ENCODE results near the gene COL7A1. TPM values are rescaled to one million over a fixed set of nuclear protein-coding genes. Genes with fewer than 3 reads are reported as not detected.

Gene COL7A1
- total RNA-seq (under 1 TPM; 0.59 to 0.93 TPM), polyA plus RNA-seq (not detected)

DNA sequence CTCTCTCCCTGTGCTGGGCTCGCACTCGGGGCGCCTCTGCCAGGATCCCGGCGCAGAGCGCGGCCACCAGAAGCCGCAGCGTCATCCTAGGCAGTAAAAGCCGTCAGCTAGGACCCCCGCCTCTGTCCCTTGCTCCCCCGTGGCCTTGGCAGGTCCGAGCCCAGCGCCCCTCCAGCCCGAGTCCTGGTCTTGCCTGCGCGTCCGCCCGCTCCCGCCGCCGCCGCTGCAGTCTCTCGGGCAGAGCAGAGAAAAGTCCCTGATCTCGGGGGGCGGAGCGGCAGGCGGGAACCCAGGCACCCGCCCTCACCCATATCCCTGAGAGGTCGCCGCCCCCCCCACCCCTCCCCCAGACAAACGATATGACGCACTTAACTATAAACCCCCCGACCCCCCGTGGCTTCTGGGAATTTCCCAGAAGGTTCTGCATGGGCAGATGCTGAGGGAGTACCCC, at the start of gene COL7A1:
Gene COL7A1, minus strand, starts transcription at position 255 of the 451 bp plus-strand sequence. Its CDS starts 170 bp downstream, at position 85.
- Mint-ChIP-seq H3K27ac (peak within 1 kb of the TSS in 1 of 8 donors; percentile 94), H3K4me1 (peaks cover 0 to 11% (median 2%) of the 10 kb centered on the region in 3 donors), H3K27me3 (peaks cover 15 to 38% of the 10 kb centered on the region in 2 donors), H3K9me3 (no peaks in the 10 kb centered on the region), H3K36me3 (peaks cover 0 to 33% (median 5%) of the 10 kb centered on the region in 3 donors), H3K4me3 (peak within 1 kb of the TSS in 1 of 7 donors; percentile 23)
- no peak for DNase-seq
- ChIA-PET POLR2A (no interaction called here), CTCF (no interaction called here)
- Histone ChIP-seq H3K27me3 (ENCODE audit: insufficient read depth, low read length, poor library complexity, severe bottlenecking) (no peaks in the 10 kb centered on the region), H3K36me3 (ENCODE audit: insufficient read depth, low read length) (peaks cover 11% of the 10 kb centered on the region), H3K4me3 (ENCODE audit: low read length) (no peak within 1 kb of the TSS), H3K27ac (ENCODE audit: low read depth, low read length) (no peak within 1 kb of the TSS), H3K4me1 (ENCODE audit: insufficient read depth, low read length) (no peaks in the 10 kb centered on the region), H3K9me3 (ENCODE audit: low read length) (no peaks in the 10 kb centered on the region)

DNA sequence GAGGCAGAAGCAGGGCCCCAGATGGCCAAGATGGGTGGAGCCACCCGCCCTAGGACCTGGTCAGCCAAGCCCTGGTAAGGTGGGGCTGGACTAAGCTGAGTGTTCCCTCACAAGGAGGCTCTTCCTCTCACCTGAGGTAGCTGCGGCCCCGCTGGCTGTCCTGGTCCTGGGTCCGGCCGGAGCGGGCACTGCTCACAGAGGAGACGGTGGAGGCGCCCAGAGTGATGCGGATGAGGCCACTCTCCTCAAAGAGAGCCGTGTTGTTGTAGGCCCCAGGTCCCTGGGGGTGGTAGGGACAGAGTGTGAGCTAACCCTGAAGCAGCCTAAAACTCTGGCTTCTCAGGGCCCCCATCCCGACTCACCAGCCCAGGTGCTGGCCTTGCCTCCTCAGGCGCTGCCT, 47.5 kb upstream of the COL7A1 start:
- no peak for DNase-seq
- Mint-ChIP-seq H3K9me3 (no peaks in the 10 kb centered on the region), H3K36me3 (peaks cover 0 to 25% (median 0%) of the 10 kb centered on the region in 3 donors), H3K4me1 (no peaks in the 10 kb centered on the region), H3K4me3 (no peak overlapping the region), H3K27ac (no peak overlapping the region), H3K27me3 (peaks cover 0 to 1% of the 10 kb centered on the region in 2 donors)
- CTCF ChIA-PET = no interaction called here
- Histone ChIP-seq H3K27me3 (ENCODE audit: insufficient read depth, low read length, poor library complexity, severe bottlenecking) (no peaks in the 10 kb centered on the region), H3K4me1 (ENCODE audit: insufficient read depth, low read length) (no peaks in the 10 kb centered on the region), H3K9me3 (ENCODE audit: low read length) (no peaks in the 10 kb centered on the region), H3K27ac (ENCODE audit: low read depth, low read length) (no peak overlapping the region), H3K36me3 (ENCODE audit: insufficient read depth, low read length) (no peaks in the 10 kb centered on the region), H3K4me3 (ENCODE audit: low read length) (no peak overlapping the region)
- POLR2A ChIA-PET = no interaction called here

DNA sequence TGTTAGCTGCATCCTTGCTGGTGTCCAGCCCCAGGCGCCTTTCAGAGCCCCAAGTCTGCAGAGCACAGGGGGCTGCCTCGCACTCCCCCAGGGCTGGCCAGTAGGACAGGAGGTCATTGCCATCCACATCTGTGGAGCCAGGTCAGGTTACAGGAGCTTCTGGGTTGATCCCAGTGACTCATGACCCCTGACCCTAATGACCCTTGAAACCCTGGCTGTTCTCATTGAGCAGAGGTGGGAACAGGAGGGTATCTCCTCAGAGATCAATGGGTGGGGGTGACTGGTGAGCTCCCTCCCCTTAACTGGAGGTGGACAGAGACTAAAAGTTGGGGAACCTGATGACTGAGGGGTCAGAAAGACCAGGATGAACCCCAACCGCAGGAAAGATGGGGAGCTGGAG, 46.3 kb upstream of the COL7A1 start:
- H3K9me3 ChIP-seq (ENCODE audit: low read length) = no peaks in the 10 kb centered on the region
- no peaks in the 10 kb centered on the region for H3K9me3 Mint-ChIP-seq
- H3K27ac ChIP-seq (ENCODE audit: low read depth, low read length) = no peak overlapping the region
- H3K4me1 Mint-ChIP-seq = peaks cover 0 to 7% (median 4%) of the 10 kb centered on the region in 3 donors
- H3K4me3 ChIP-seq (ENCODE audit: low read length) = no peak overlapping the region
- POLR2A ChIA-PET = no interaction called here
- CTCF ChIA-PET = interaction anchor here (1.1 kb wide), 1 partner anchor 32 kb away, joined by 3 read pairs; the partner anchor contains the start of gene UQCRC1
- no peaks in the 10 kb centered on the region for H3K36me3 ChIP-seq (ENCODE audit: insufficient read depth, low read length)
- no peak for DNase-seq
- no peaks in the 10 kb centered on the region for H3K27me3 ChIP-seq (ENCODE audit: insufficient read depth, low read length, poor library complexity, severe bottlenecking)
- peaks cover 0 to 20% (median 0%) of the 10 kb centered on the region in 3 donors for H3K36me3 Mint-ChIP-seq
- H3K27me3 Mint-ChIP-seq = peaks cover 0 to 1% of the 10 kb centered on the region in 2 donors
- peaks cover 1% of the 10 kb centered on the region for H3K4me1 ChIP-seq (ENCODE audit: insufficient read depth, low read length)
- no peak overlapping the region for H3K4me3 Mint-ChIP-seq
- no peak overlapping the region for H3K27ac Mint-ChIP-seq

DNA sequence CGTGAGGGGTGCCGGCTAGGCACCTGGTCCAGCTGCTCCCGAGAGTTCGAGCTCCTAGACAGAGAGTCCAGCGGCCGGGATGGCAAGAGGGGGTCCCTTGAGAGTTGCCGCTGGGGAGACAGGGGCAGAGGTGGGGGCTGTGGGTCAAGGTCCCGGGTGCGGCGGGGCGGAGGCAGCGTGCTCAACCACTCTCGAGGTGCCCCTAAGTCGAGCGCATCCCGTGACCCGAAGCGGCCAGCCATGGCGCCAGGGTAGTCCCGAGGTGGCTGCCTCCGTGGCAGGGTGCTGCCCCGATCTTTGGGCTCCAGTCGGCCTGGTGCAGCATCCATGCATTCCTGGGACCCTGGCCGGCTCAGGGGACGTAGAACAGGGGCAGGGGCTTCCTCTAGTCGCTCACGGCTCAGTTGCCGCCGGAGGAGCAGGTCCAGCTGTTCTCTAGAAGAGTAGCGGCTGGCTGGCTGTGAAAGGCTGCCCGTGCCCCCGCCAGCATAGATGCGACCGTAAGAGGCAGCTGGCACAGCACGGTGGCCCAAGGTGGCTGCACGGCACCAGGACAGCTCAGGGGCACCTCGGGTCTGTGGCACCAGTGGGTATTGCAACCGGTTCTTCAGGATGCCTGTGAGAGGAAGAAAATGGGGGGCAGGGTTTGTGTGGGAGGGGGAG, 44.9 kb upstream of the COL7A1 start:
- H3K27me3 ChIP-seq (ENCODE audit: insufficient read depth, low read length, poor library complexity, severe bottlenecking) = no peaks in the 10 kb centered on the region
- Mint-ChIP-seq H3K9me3 (no peaks in the 10 kb centered on the region), H3K27ac (no peak overlapping the region), H3K4me1 (peaks cover 2 to 13% (median 10%) of the 10 kb centered on the region in 3 donors), H3K27me3 (peaks cover 0 to 1% of the 10 kb centered on the region in 2 donors), H3K4me3 (no peak overlapping the region), H3K36me3 (peaks cover 0 to 23% (median 0%) of the 10 kb centered on the region in 3 donors)
- no peak for DNase-seq
- H3K4me3 ChIP-seq (ENCODE audit: low read length) = no peak overlapping the region
- CTCF ChIA-PET = interaction anchor here (0.6 kb wide), 1 partner anchor 38 kb away, joined by 3 read pairs; no protein-coding TSS in a partner anchor
- H3K9me3 ChIP-seq (ENCODE audit: low read length) = no peaks in the 10 kb centered on the region
- POLR2A ChIA-PET = no interaction called here
- no peak overlapping the region for H3K27ac ChIP-seq (ENCODE audit: low read depth, low read length)
- H3K4me1 ChIP-seq (ENCODE audit: insufficient read depth, low read length) = peaks cover 9% of the 10 kb centered on the region
- H3K36me3 ChIP-seq (ENCODE audit: insufficient read depth, low read length) = no peaks in the 10 kb centered on the region

DNA sequence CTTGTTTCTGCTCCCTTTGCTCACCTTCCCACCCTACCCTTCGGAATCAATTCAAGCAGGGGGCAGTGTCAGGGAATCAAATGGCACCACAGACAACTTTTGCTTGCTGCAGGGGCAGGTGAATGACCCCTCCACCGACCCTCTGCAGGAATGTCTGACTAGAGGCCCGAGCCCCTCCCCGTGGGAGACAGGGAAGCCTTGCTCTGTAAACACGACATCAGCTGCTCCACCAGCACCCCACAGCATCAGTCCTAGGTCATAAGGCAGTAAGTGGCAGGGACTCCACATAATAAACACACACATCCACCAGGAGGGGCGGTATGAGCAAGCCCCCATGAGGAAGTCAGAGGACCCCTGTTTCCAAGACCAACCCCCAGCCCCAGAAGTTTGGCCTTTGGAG, 42.2 kb upstream of the COL7A1 start:
- Mint-ChIP-seq H3K27me3 (peaks cover 0 to 1% of the 10 kb centered on the region in 2 donors), H3K27ac (peak overlapping the region in 1 of 8 donors; percentile 21), H3K9me3 (no peaks in the 10 kb centered on the region), H3K4me1 (peaks cover 11 to 31% (median 18%) of the 10 kb centered on the region in 3 donors), H3K36me3 (peaks cover 0 to 19% (median 1%) of the 10 kb centered on the region in 3 donors), H3K4me3 (peak overlapping the region in 6 of 7 donors; percentile 43 to 89 (median 63))
- no peaks in the 10 kb centered on the region for H3K36me3 ChIP-seq (ENCODE audit: insufficient read depth, low read length)
- no peak overlapping the region for H3K4me3 ChIP-seq (ENCODE audit: low read length)
- no peaks in the 10 kb centered on the region for H3K27me3 ChIP-seq (ENCODE audit: insufficient read depth, low read length, poor library complexity, severe bottlenecking)
- peaks cover 18% of the 10 kb centered on the region for H3K4me1 ChIP-seq (ENCODE audit: insufficient read depth, low read length)
- no peaks in the 10 kb centered on the region for H3K9me3 ChIP-seq (ENCODE audit: low read length)
- no peak for DNase-seq
- ChIA-PET CTCF (no interaction called here), POLR2A (interaction anchor here (0.6 kb wide), 1 partner anchor 458 kb away, joined by 3 read pairs; no protein-coding TSS in a partner anchor)
- no peak overlapping the region for H3K27ac ChIP-seq (ENCODE audit: low read depth, low read length)

DNA sequence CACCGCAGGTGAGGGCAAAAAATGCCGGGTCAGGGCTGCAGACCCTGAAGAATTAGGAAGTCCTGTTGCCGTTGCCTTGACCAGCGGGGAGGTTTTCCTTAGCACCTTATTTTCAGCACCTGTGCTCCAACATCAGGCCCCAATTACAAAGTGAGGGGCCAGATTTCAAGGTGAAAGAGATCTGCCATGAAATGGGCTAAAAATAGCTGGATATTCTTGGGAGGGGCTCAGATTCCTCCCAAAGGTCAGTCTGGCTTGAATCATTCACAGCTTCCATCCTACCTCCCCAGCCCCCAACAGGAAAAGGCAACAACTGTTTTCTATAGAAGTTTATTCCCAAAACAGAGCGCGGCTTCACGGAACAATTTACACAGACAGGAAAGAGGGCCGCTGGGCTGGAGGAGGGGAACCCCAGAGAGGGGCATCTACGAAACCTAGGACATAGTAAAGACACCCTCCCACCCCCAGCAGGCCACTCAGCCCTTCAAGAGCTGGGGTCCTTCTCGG, 41.1 kb upstream of the COL7A1 start:
- H3K9me3 ChIP-seq (ENCODE audit: low read length) = no peaks in the 10 kb centered on the region
- H3K4me3 ChIP-seq (ENCODE audit: low read length) = peak overlapping the region; percentile 71
- peak overlapping the region; percentile 65 for H3K27ac ChIP-seq (ENCODE audit: low read depth, low read length)
- DNase-seq = no peak
- peaks cover 18% of the 10 kb centered on the region for H3K4me1 ChIP-seq (ENCODE audit: insufficient read depth, low read length)
- H3K4me1 Mint-ChIP-seq = peaks cover 11 to 31% (median 18%) of the 10 kb centered on the region in 3 donors
- H3K27ac Mint-ChIP-seq = peak overlapping the region in 4 of 8 donors; percentile 40 to 88 (median 74)
- H3K9me3 Mint-ChIP-seq = no peaks in the 10 kb centered on the region
- no peaks in the 10 kb centered on the region for H3K36me3 ChIP-seq (ENCODE audit: insufficient read depth, low read length)
- ChIA-PET CTCF (interaction anchor here (0.8 to 3.8 kb wide), 6 partner anchors 8 to 104 kb away, joined by 3 to 15 read pairs (median 4); partner anchors contain the start of genes NCKIPSD and TMEM89), POLR2A (interaction anchor here (1.0 to 1.1 kb wide), 3 partner anchors 11 to 50 kb away, joined by 3 to 4 read pairs (median 4); partner anchors contain the start of gene NCKIPSD)
- H3K27me3 Mint-ChIP-seq = peaks cover 0 to 1% of the 10 kb centered on the region in 2 donors
- H3K27me3 ChIP-seq (ENCODE audit: insufficient read depth, low read length, poor library complexity, severe bottlenecking) = no peaks in the 10 kb centered on the region
- H3K4me3 Mint-ChIP-seq = peak overlapping the region; percentile 85 to 97 (median 89)
- peaks cover 0 to 21% (median 1%) of the 10 kb centered on the region in 3 donors for H3K36me3 Mint-ChIP-seq

DNA sequence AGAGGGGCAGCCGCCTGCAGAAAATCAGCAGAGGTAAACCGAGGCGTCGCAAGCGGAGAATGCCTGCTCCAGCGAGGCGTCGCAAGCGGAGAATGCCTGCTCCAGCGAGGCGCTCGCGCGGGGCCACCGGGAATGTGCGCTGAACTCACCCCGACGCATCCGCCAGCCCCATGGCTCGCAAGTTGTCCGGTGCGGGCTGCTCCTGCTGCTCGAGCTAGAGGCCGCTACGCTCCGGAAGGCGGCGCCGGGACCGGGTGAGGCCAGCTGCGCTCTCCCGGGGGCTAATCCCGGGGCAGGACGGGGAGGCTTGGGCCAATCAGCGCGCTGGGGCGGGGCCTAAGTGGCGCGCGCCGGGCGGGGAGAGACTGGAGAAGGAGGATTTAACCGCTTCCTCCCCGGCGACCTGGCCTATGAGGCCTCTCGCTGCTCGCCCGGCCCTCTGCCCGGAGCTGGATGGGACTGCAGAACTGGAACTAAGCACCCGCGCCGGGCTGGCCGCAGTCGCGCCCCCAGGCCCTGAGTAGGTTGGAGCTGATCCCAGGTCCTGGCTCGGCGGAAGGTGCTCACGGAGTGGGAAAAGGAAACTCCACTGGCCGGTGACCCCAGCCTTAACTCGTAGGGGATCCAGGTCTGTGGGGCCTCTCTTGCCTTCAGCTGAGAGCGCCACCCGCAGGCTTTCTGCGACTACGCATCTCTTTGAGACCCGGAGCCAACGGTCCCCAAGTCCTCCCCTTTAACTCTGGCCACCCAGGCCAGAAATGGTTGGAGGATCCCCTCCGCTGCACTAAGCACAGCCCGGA, 40.3 kb upstream of the COL7A1 start, which contains the start of gene SLC26A6:
Gene SLC26A6, minus strand, starts transcription at position 240 of the 800 bp plus-strand sequence. Its CDS starts 68 bp downstream, at position 172.
- DNase-seq = peak; percentile 87 to 93 (median 91)
- Mint-ChIP-seq H3K4me1 (peaks cover 11 to 31% (median 18%) of the 10 kb centered on the region in 3 donors), H3K9me3 (no peaks in the 10 kb centered on the region), H3K27ac (peak within 1 kb of the TSS in 6 of 8 donors; percentile 50 to 94 (median 84)), H3K27me3 (peaks cover 0 to 1% of the 10 kb centered on the region in 2 donors), H3K36me3 (peaks cover 0 to 23% (median 1%) of the 10 kb centered on the region in 3 donors), H3K4me3 (peak within 1 kb of the TSS; percentile 85 to 97 (median 89))
- peaks cover 18% of the 10 kb centered on the region for H3K4me1 ChIP-seq (ENCODE audit: insufficient read depth, low read length)
- H3K27ac ChIP-seq (ENCODE audit: low read depth, low read length) = peak within 1 kb of the TSS; percentile 65
- POLR2A ChIA-PET = interaction anchor here (0.8 to 1.1 kb wide), 4 partner anchors 10 to 51 kb away, joined by 3 to 4 read pairs (median 4); partner anchors contain the start of gene NCKIPSD
- no peaks in the 10 kb centered on the region for H3K9me3 ChIP-seq (ENCODE audit: low read length)
- no peaks in the 10 kb centered on the region for H3K27me3 ChIP-seq (ENCODE audit: insufficient read depth, low read length, poor library complexity, severe bottlenecking)
- CTCF ChIA-PET = interaction anchor here (0.8 to 3.8 kb wide), 9 partner anchors 9 to 352 kb away, joined by 3 to 15 read pairs (median 4); partner anchors contain the start of genes NCKIPSD and TMEM89
- no peaks in the 10 kb centered on the region for H3K36me3 ChIP-seq (ENCODE audit: insufficient read depth, low read length)
- peak within 1 kb of the TSS; percentile 71 for H3K4me3 ChIP-seq (ENCODE audit: low read length)
